Sciatic nerve (tissue), 2 donors: ENCODE measurements around the gene TOP1. TPM values are rescaled to one million over a fixed set of nuclear protein-coding genes. Genes with fewer than 3 reads are reported as not detected.
A peak's percentile ranks its signal among the peaks of the same experiment; 100 is the strongest.

Source experiments
- ATAC-seq: fragments of 200-7000 bp; cut with Tn5 transposase; one replicate; pipeline ENCODE4 v1.9.1; 2020; ENCODE audit warnings: mild to moderate bottlenecking, moderate library complexity
- DNase-seq: peaks from one replicate; pipeline ENCODE4 v3.0.0-alpha.2; 2020; ENCODE audit warnings: low spot score
- intact Hi-C: fragments of 100-400 bp; cut with DNase I; formaldehyde crosslinking; loops from one replicate; pipeline ENCODE4 v1.14.2; 2022
- total RNA-seq: library from RNA; stranded (reverse); fragmentation: NEBNext Ultra II Directional; extraction: Animal tissue kit (Norgen Biotek cat#: 25700); gene quantifications from one replicate; pipeline ENCODE4 v1.2.1, GENCODE V29; 2021
- donor health status: DM: no; HTN: no; CAD: no.
- donor health status: DM: no; HTN: no; CAD: no.

Gene TOP1
- total RNA-seq, 1 donor from 2014 or later = 34.7 TPM

GRCh38 chr20:41151134-41151869 is 122.7 kb downstream of the TOP1 start:
- ATAC-seq (no peak), DNase-seq (no peak)
- intact Hi-C loops = no loop called here

GRCh38 chr20:41152108-41152757 is 123.6 kb downstream of the TOP1 start:
- intact Hi-C loops = no loop called here
- no peak for ATAC-seq
- no peak for DNase-seq

- DNase-seq (peak; percentile 56), ATAC-seq (peak; percentile 34)
- intact Hi-C loops = no loop called here
These were observed 126.0 kb downstream of the TOP1 start for GRCh38 chr20:41154436-41155176.

- intact Hi-C loops = no loop called here
- ATAC-seq (no peak), DNase-seq (no peak)
These were observed 126.6 kb downstream of the TOP1 start for GRCh38 chr20:41155261-41155660.

- ATAC-seq (no peak), DNase-seq (no peak)
- intact Hi-C loops = no loop called here
These were observed 129.5 kb downstream of the TOP1 start for GRCh38 chr20:41158082-41158625.

GRCh38 chr20:41159547-41159946 is 130.9 kb downstream of the TOP1 start:
- no peak for DNase-seq
- ATAC-seq = no peak
- intact Hi-C loops = no loop called here

- intact Hi-C loops = no loop called here
- DNase-seq (no peak), ATAC-seq (no peak)
These were observed 132.1 kb downstream of the TOP1 start for GRCh38 chr20:41160686-41161085.

- intact Hi-C loops = no loop called here
- DNase-seq (no peak), ATAC-seq (no peak)
These were observed 133.3 kb downstream of the TOP1 start for GRCh38 chr20:41161886-41162285.

- intact Hi-C loops = no loop called here
- no peak for DNase-seq
- no peak for ATAC-seq
These were observed 133.8 kb downstream of the TOP1 start for GRCh38 chr20:41162396-41162795.

- DNase-seq (no peak), ATAC-seq (no peak)
- intact Hi-C loops = no loop called here
These were observed 135.2 kb downstream of the TOP1 start for GRCh38 chr20:41163821-41164220.

- ATAC-seq = no peak
- intact Hi-C loops = no loop called here
These were observed 136.6 kb downstream of the TOP1 start for GRCh38 chr20:41165001-41165882.

GRCh38 chr20:41166201-41167117 is 137.8 kb downstream of the TOP1 start:
- no peak for ATAC-seq
- intact Hi-C loops = no loop called here
- DNase-seq = peak; percentile 45

More at GRCh38 chr20:41165001-41165882, 136.6 kb downstream of the TOP1 start:
- DNase-seq = no peak

GRCh38 chr20:41167118-41167470 is 138.5 kb downstream of the TOP1 start:
- no peak for DNase-seq
- intact Hi-C loops = no loop called here

GRCh38 chr20:41167481-41168253 is 139.0 kb downstream of the TOP1 start:
- intact Hi-C loops = no loop called here
- peak; percentile 39 for DNase-seq
- no peak for ATAC-seq

More at GRCh38 chr20:41167118-41167470, 138.5 kb downstream of the TOP1 start:
- ATAC-seq = no peak

GRCh38 chr20:41168281-41169161 is 139.9 kb downstream of the TOP1 start:
- DNase-seq (peak; percentile 14), ATAC-seq (no peak)
- intact Hi-C loops = no loop called here

GRCh38 chr20:41169162-41169690 is 140.6 kb downstream of the TOP1 start:
- DNase-seq = peak; percentile 34

More at GRCh38 chr20:41169162-41169690, 140.6 kb downstream of the TOP1 start:
- ATAC-seq = no peak
- intact Hi-C loops = no loop called here
